Measurements from ENCODE around the gene MRGPRG.

The MRGPRG gene

GRCh38 chr11:3227568-3228444, 9.2 kb upstream of the MRGPRG start:
- Histone ChIP-seq H3K4me3 (ENCODE audit: low read depth, low read length) (no peak overlapping the region), H3K79me1 (ENCODE audit: low read length) (peaks cover 2% of the 10 kb centered on the region), H4K12ac (ENCODE audit: low read depth, low read length) (no peak overlapping the region), H3K27me3 (ENCODE audit: insufficient read depth, low read length) (no peaks in the 10 kb centered on the region), H2BK5ac (ENCODE audit: low read depth, low read length, poor library complexity) (no peak overlapping the region), H2AFZ (ENCODE audit: insufficient read depth, low read length, poor library complexity) (no peak overlapping the region), H3K9me3 (ENCODE audit: insufficient read depth, low read depth, low read length) (peaks cover 5% of the 10 kb centered on the region), H2BK120ac (ENCODE audit: insufficient read depth, low read length, poor library complexity) (no peak overlapping the region), H3K23ac (ENCODE audit: low read length) (no peak overlapping the region), H3K4me2 (ENCODE audit: low read length) (no peak overlapping the region), H2AK5ac (ENCODE audit: low read length) (no peak overlapping the region), H4K8ac (ENCODE audit: low read depth, low read length) (no peak overlapping the region), H3K14ac (ENCODE audit: low read length) (no peak overlapping the region), H2BK12ac (ENCODE audit: low read length) (no peak overlapping the region), H3K36me3 (ENCODE audit: control insufficient read depth in 1 of 2, insufficient read depth in 2 of 2, low read length in 2 of 2) (no peaks in the 10 kb centered on the region), H3K4ac (ENCODE audit: low read depth, low read length) (no peak overlapping the region), H4K91ac (ENCODE audit: low read depth, low read length) (no peak overlapping the region), H3K27ac (ENCODE audit: low read depth, low read length) (no peak overlapping the region), H3K9ac (ENCODE audit: low read length) (no peak overlapping the region), H3K4me1 (ENCODE audit: control insufficient read depth in 1 of 2, insufficient read depth in 2 of 2, low read length in 2 of 2) (peaks cover 20 to 27% of the 10 kb centered on the region in 2 experiments), H3K18ac (ENCODE audit: low read length) (no peak overlapping the region), H3K79me2 (ENCODE audit: control insufficient read depth, insufficient read depth, low read length, poor library complexity) (no peaks in the 10 kb centered on the region)
- no CpG with 5 or more reads among the region's 46 CpGs for WGBS (ENCODE audit: extremely low coverage, insufficient coverage, insufficient read length)
- no peak for DNase-seq

GRCh38 chr11:3226846-3227567, 8.4 kb upstream of the MRGPRG start:
- Histone ChIP-seq H3K36me3 (ENCODE audit: control insufficient read depth in 1 of 2, insufficient read depth in 2 of 2, low read length in 2 of 2) (no peaks in the 10 kb centered on the region), H2AFZ (ENCODE audit: insufficient read depth, low read length, poor library complexity) (no peak overlapping the region), H3K4ac (ENCODE audit: low read depth, low read length) (no peak overlapping the region), H4K8ac (ENCODE audit: low read depth, low read length) (no peak overlapping the region), H2BK12ac (ENCODE audit: low read length) (no peak overlapping the region), H3K23ac (ENCODE audit: low read length) (no peak overlapping the region), H3K4me2 (ENCODE audit: low read length) (no peak overlapping the region), H3K18ac (ENCODE audit: low read length) (no peak overlapping the region), H3K79me1 (ENCODE audit: low read length) (peaks cover 2% of the 10 kb centered on the region), H3K9me3 (ENCODE audit: insufficient read depth, low read depth, low read length) (peaks cover 5% of the 10 kb centered on the region), H3K27ac (ENCODE audit: low read depth, low read length) (no peak overlapping the region), H3K4me1 (ENCODE audit: control insufficient read depth in 1 of 2, insufficient read depth in 2 of 2, low read length in 2 of 2) (peaks cover 20 to 27% of the 10 kb centered on the region in 2 experiments), H2BK5ac (ENCODE audit: low read depth, low read length, poor library complexity) (no peak overlapping the region), H3K14ac (ENCODE audit: low read length) (no peak overlapping the region), H2BK120ac (ENCODE audit: insufficient read depth, low read length, poor library complexity) (no peak overlapping the region), H3K4me3 (ENCODE audit: low read depth, low read length) (no peak overlapping the region), H4K12ac (ENCODE audit: low read depth, low read length) (no peak overlapping the region), H3K79me2 (ENCODE audit: control insufficient read depth, insufficient read depth, low read length, poor library complexity) (no peaks in the 10 kb centered on the region), H3K27me3 (ENCODE audit: insufficient read depth, low read length) (no peaks in the 10 kb centered on the region), H4K91ac (ENCODE audit: low read depth, low read length) (peak overlapping the region; percentile 26), H3K9ac (ENCODE audit: low read length) (no peak overlapping the region), H2AK5ac (ENCODE audit: low read length) (no peak overlapping the region)
- DNase-seq = no peak
- WGBS (ENCODE audit: extremely low coverage, insufficient coverage, insufficient read length) = no CpG with 5 or more reads among the region's 18 CpGs

- Histone ChIP-seq H3K36me3 (ENCODE audit: control insufficient read depth in 1 of 2, insufficient read depth in 2 of 2, low read length in 2 of 2) (no peaks in the 10 kb centered on the region), H3K9me3 (ENCODE audit: insufficient read depth, low read depth, low read length) (peaks cover 5% of the 10 kb centered on the region), H2AFZ (ENCODE audit: insufficient read depth, low read length, poor library complexity) (no peak overlapping the region), H3K79me2 (ENCODE audit: control insufficient read depth, insufficient read depth, low read length, poor library complexity) (no peaks in the 10 kb centered on the region), H3K27me3 (ENCODE audit: insufficient read depth, low read length) (no peaks in the 10 kb centered on the region), H4K12ac (ENCODE audit: low read depth, low read length) (no peak overlapping the region), H2BK12ac (ENCODE audit: low read length) (no peak overlapping the region), H3K4me2 (ENCODE audit: low read length) (no peak overlapping the region), H3K23ac (ENCODE audit: low read length) (no peak overlapping the region), H3K4ac (ENCODE audit: low read depth, low read length) (no peak overlapping the region), H3K18ac (ENCODE audit: low read length) (no peak overlapping the region), H3K4me3 (ENCODE audit: low read depth, low read length) (no peak overlapping the region), H2BK120ac (ENCODE audit: insufficient read depth, low read length, poor library complexity) (no peak overlapping the region), H2AK5ac (ENCODE audit: low read length) (no peak overlapping the region), H2BK5ac (ENCODE audit: low read depth, low read length, poor library complexity) (no peak overlapping the region), H3K79me1 (ENCODE audit: low read length) (peaks cover 2% of the 10 kb centered on the region), H4K91ac (ENCODE audit: low read depth, low read length) (no peak overlapping the region), H3K27ac (ENCODE audit: low read depth, low read length) (no peak overlapping the region), H4K8ac (ENCODE audit: low read depth, low read length) (no peak overlapping the region), H3K14ac (ENCODE audit: low read length) (no peak overlapping the region), H3K9ac (ENCODE audit: low read length) (no peak overlapping the region), H3K4me1 (ENCODE audit: control insufficient read depth in 1 of 2, insufficient read depth in 2 of 2, low read length in 2 of 2) (peaks cover 20 to 27% of the 10 kb centered on the region in 2 experiments)
- DNase-seq = no peak
- WGBS (ENCODE audit: extremely low coverage, insufficient coverage, insufficient read length) = no CpG with 5 or more reads among the region's 21 CpGs
Measured at GRCh38 chr11:3225826-3226750, 7.5 kb upstream of the MRGPRG start.

GRCh38 chr11:3225159-3225758, 6.6 kb upstream of the MRGPRG start:
- H3K36me3 ChIP-seq (ENCODE audit: control insufficient read depth in 1 of 2, insufficient read depth in 2 of 2, low read length in 2 of 2) = no peaks in the 10 kb centered on the region
- no peak overlapping the region for H3K27ac ChIP-seq (ENCODE audit: low read depth, low read length)
- H3K79me2 ChIP-seq (ENCODE audit: control insufficient read depth, insufficient read depth, low read length, poor library complexity) = no peaks in the 10 kb centered on the region
- H3K18ac ChIP-seq (ENCODE audit: low read length) = peak overlapping the region; percentile 39
- WGBS (ENCODE audit: extremely low coverage, insufficient coverage, insufficient read length) = no CpG with 5 or more reads among the region's 17 CpGs
- peaks cover 5% of the 10 kb centered on the region for H3K9me3 ChIP-seq (ENCODE audit: insufficient read depth, low read depth, low read length)
- no peak overlapping the region for H4K12ac ChIP-seq (ENCODE audit: low read depth, low read length)
- no peak for DNase-seq
- H2BK5ac ChIP-seq (ENCODE audit: low read depth, low read length, poor library complexity) = no peak overlapping the region
- no peaks in the 10 kb centered on the region for H3K27me3 ChIP-seq (ENCODE audit: insufficient read depth, low read length)
- peaks cover 2% of the 10 kb centered on the region for H3K79me1 ChIP-seq (ENCODE audit: low read length)
- peaks cover 20 to 27% of the 10 kb centered on the region in 2 experiments for H3K4me1 ChIP-seq (ENCODE audit: control insufficient read depth in 1 of 2, insufficient read depth in 2 of 2, low read length in 2 of 2)
- no peak overlapping the region for H3K14ac ChIP-seq (ENCODE audit: low read length)
- H3K4me3 ChIP-seq (ENCODE audit: low read depth, low read length) = no peak overlapping the region
- H3K9ac ChIP-seq (ENCODE audit: low read length) = no peak overlapping the region
- H3K23ac ChIP-seq (ENCODE audit: low read length) = no peak overlapping the region
- peak overlapping the region; percentile 42 for H2BK12ac ChIP-seq (ENCODE audit: low read length)
- H4K91ac ChIP-seq (ENCODE audit: low read depth, low read length) = no peak overlapping the region
- H3K4me2 ChIP-seq (ENCODE audit: low read length) = no peak overlapping the region
- no peak overlapping the region for H3K4ac ChIP-seq (ENCODE audit: low read depth, low read length)
- peak overlapping the region; percentile 6 for H4K8ac ChIP-seq (ENCODE audit: low read depth, low read length)
- no peak overlapping the region for H2BK120ac ChIP-seq (ENCODE audit: insufficient read depth, low read length, poor library complexity)
- H2AFZ ChIP-seq (ENCODE audit: insufficient read depth, low read length, poor library complexity) = no peak overlapping the region
- peak overlapping the region; percentile 58 for H2AK5ac ChIP-seq (ENCODE audit: low read length)

Data from trophoblast cell (in vitro differentiated cells and primary cell).